Psoas muscle (tissue), 8 donors: ENCODE data around the gene FAM83G. TPM values are rescaled to one million over a fixed set of nuclear protein-coding genes. Genes with fewer than 3 reads are reported as not detected.

Experiments
- ATAC-seq, 4 donors: fragments of 200-7000 bp; cut with Tn5 transposase; one replicate each; pipeline ENCODE4 v1.9.1; 2020; ENCODE audit warnings: moderate library complexity in 3 of 4, mild to moderate bottlenecking in 2 of 4
- DNase-seq, 2 donors: peaks; one replicate each; pipeline ENCODE4 v3.0.0-alpha.2; 2020
- H3K27ac ChIP-seq: fragments of 200-600 bp; one replicate; pipeline ENCODE4 v1.8.0; 2022
- H3K27me3 ChIP-seq, 3 donors: fragments of 200-600 bp in 1 of 3; one replicate each; pipeline versions ENCODE4 v1.6.1 to v1.8.0; 2013 to 2022; ENCODE audit warnings: low read length in 2 of 3, mild to moderate bottlenecking in 2 of 3, moderate library complexity in 1 of 3; ENCODE audit not compliant: insufficient read depth in 3 of 3
- H3K36me3 ChIP-seq, 2 donors: fragments of 200-600 bp in 1 of 2; one replicate each; pipeline versions ENCODE4 v1.6.1 to v1.8.0; 2013 to 2022; ENCODE audit warnings: low read depth in 1 of 2, mild to moderate bottlenecking in 1 of 2, moderate library complexity in 1 of 2; ENCODE audit not compliant: insufficient read depth in 1 of 2
- H3K4me1 ChIP-seq: fragments of 200-600 bp; one replicate; pipeline ENCODE4 v1.8.0; 2022
- H3K4me3 ChIP-seq: fragments of 200-600 bp; one replicate; pipeline ENCODE4 v1.8.0; 2022; ENCODE audit warnings: mild to moderate bottlenecking
- H3K9me3 ChIP-seq: fragments of 200-600 bp; one replicate; pipeline ENCODE4 v1.8.0; 2022
- CTCF ChIP-seq: fragments of 200-600 bp; IDR thresholded peaks from one replicate; pipeline ENCODE4 v1.8.0; 2022; ENCODE audit warnings: antibody characterized with exemption
- WGBS, 3 donors: extraction: QIAGEN DNeasy Blood & Tissue Kit; methylation state at CpG; one replicate each; pipeline versions ENCODE4 v1.1.6 to v1.1.7; 2013; 5-methylcytosine and 5-hydroxymethylcytosine counted together
- intact Hi-C, 2 donors: fragments of 100-400 bp; cut with DNase I; formaldehyde crosslinking; loops; one replicate each; pipeline versions ENCODE4 v1.11.0 to v1.14.2; 2022
- polyA plus RNA-seq, 3 donors: library from polyadenylated mRNA; stranded (reverse); fragments of 200-250 nt; gene quantifications; one replicate each; pipeline ENCODE4 v1.2.3, GENCODE V29; 2013
- total RNA-seq, 4 donors: library from RNA; stranded (reverse); fragmentation: NEBNext Ultra II Directional in 2 of 4; extraction: Animal tissue kit (Norgen Biotek cat#: 25700) in 2 of 4; gene quantifications; one replicate each; pipeline versions ENCODE4 v1.2.1 to v1.2.4, GENCODE V29; 2021 to 2023
- donor health status: healthy with polysubstance abuse.
- donor health status: DM: no; HTN: no; CAD: no; lungs with moderate emphysema.
- donor health status: Bipolar disorder and iron deficiency.
- donor health status: healthy.
- donor health status: DM: yes; HTN: yes; CAD: no.
- donor health status: DM: no; HTN: no; CAD: no.
- donor health status: DM: no; HTN: no; CAD: no.
- donor health status: DM: yes; HTN: yes; CAD: no.

The FAM83G gene
- total and polyA plus RNA-seq, 7 donors = 7.0 to 65.6 (median 9.2) TPM

- no peak for TF ChIP-seq CTCF
- 91 to 95% (median 94%) methylated on average over 4 of the region's 4 CpGs for WGBS, 3 donors
- Histone ChIP-seq H3K27ac (no peak overlapping the region), H3K27me3 (peaks cover 0 to 6% (median 3%) of the 10 kb centered on the region in 3 donors), H3K36me3 (no peaks in the 10 kb centered on the region), H3K9me3 (no peaks in the 10 kb centered on the region), H3K4me3 (no peak overlapping the region), H3K4me1 (no peaks in the 10 kb centered on the region)
- intact Hi-C loops = loop anchor here in 1 of 2 donors (2.0 kb wide), 1 partner anchor 25 kb away; no protein-coding TSS in a partner anchor
- ATAC-seq (no peak), DNase-seq (no peak)
These were observed 1.3 kb upstream of the FAM83G start for GRCh38 chr17:19005789-19006430.

- intact Hi-C loops = loop anchor here in 1 of 2 donors (2.0 kb wide), 1 partner anchor 24 kb away; no protein-coding TSS in a partner anchor
- no peaks in the 10 kb centered on the region for H3K36me3 ChIP-seq
- 82 to 86% (median 84%) methylated on average over 9 to 13 of the region's 13 CpGs for WGBS, 3 donors
- TF ChIP-seq CTCF = no peak
- H3K9me3 ChIP-seq = no peaks in the 10 kb centered on the region
- peak overlapping the region; percentile 73 for H3K4me3 ChIP-seq
- H3K27ac ChIP-seq = peak overlapping the region; percentile 53
- peak in 3 of 4 donors; percentile 8 to 13 (median 9) for ATAC-seq
- peaks cover 0 to 6% (median 3%) of the 10 kb centered on the region in 3 donors for H3K27me3 ChIP-seq
- no peak for DNase-seq
- no peaks in the 10 kb centered on the region for H3K4me1 ChIP-seq
These were observed 691 bp upstream of the FAM83G start for GRCh38 chr17:19005137-19005773.

- intact Hi-C loops = loop anchor here in 1 of 2 donors (2.0 kb wide), 1 partner anchor 23 kb away; no protein-coding TSS in a partner anchor
- Histone ChIP-seq H3K9me3 (no peaks in the 10 kb centered on the region), H3K4me3 (peak overlapping the region; percentile 73), H3K4me1 (no peaks in the 10 kb centered on the region), H3K27ac (peak overlapping the region; percentile 53), H3K36me3 (no peaks in the 10 kb centered on the region), H3K27me3 (peaks cover 0 to 6% (median 3%) of the 10 kb centered on the region in 3 donors)
- WGBS, 3 donors = 26 to 41% (median 41%) methylated on average over 60 to 73 of the region's 73 CpGs
- ATAC-seq = peak; percentile 7 to 23 (median 16)
- TF ChIP-seq CTCF = no peak
- peak in 1 of 2 donors; percentile 33 for DNase-seq
These were observed 782 bp downstream of the FAM83G start for GRCh38 chr17:19003543-19004420.

GRCh38 chr17:19002805-19003542 is 1.6 kb downstream of the FAM83G start:
- ATAC-seq (no peak), DNase-seq (no peak)
- Histone ChIP-seq H3K9me3 (no peaks in the 10 kb centered on the region), H3K27me3 (peaks cover 0 to 6% (median 3%) of the 10 kb centered on the region in 3 donors), H3K4me3 (no peak overlapping the region), H3K27ac (no peak overlapping the region), H3K4me1 (no peaks in the 10 kb centered on the region), H3K36me3 (no peaks in the 10 kb centered on the region)
- no peak for TF ChIP-seq CTCF
- intact Hi-C loops = no loop called here
- WGBS, 3 donors = 86 to 90% (median 88%) methylated on average over 9 to 11 of the region's 11 CpGs
